Astrocyte of the spinal cord (primary cell): ENCODE measurements around the gene PCCA.
A peak's percentile ranks its signal among the peaks of the same experiment; 100 is the strongest.
"Not testable (repeated sequence)": the region's sequence is repeated elsewhere in the genome, so short reads cannot be mapped to it uniquely, and the experiment has no call there.

Source experiments
- DNase-seq: peaks from one replicate; pipeline ENCODE4 v3.0.0; 2011; ENCODE audit warnings: low read depth, low spot score
- H3K4me3 ChIP-seq: 2 replicates; pipeline ENCODE4 v1.5.1; 2011; ENCODE audit warnings: low read depth, mild to moderate bottlenecking, low read length, moderate library complexity
- CTCF ChIP-seq: IDR thresholded peaks from 2 replicates; pipeline ENCODE4 v1.5.1; 2012; ENCODE audit warnings: low read depth, mild to moderate bottlenecking, low read length, inconsistent platforms
- in situ Hi-C: cut with HindIII; loops from 2 replicates; pipeline ENCODE4 v1.10.0; 2017; ENCODE audit warnings: low sequenced_read_pairs

The PCCA gene

GRCh38 chr13:100273552-100273951 is 184.7 kb downstream of the PCCA start:
- no peak overlapping the region for H3K4me3 ChIP-seq
- TF ChIP-seq CTCF = no peak
- DNase-seq = no peak
- in situ Hi-C loops = no loop called here

GRCh38 chr13:100274942-100275506 is 186.1 kb downstream of the PCCA start:
- DNase-seq = peak; percentile 57
- in situ Hi-C loops = no loop called here
- no peak for TF ChIP-seq CTCF
- no peak overlapping the region for H3K4me3 ChIP-seq

- H3K4me3 ChIP-seq = no peak overlapping the region
- TF ChIP-seq CTCF = no peak
- in situ Hi-C loops = no loop called here
- DNase-seq = no peak
Measured at GRCh38 chr13:100275746-100276145, 186.9 kb downstream of the PCCA start.

GRCh38 chr13:100280681-100281080 is 191.8 kb downstream of the PCCA start:
- no peak overlapping the region for H3K4me3 ChIP-seq
- DNase-seq = no peak
- in situ Hi-C loops = no loop called here
- TF ChIP-seq CTCF = no peak

GRCh38 chr13:100282306-100282705 is 193.4 kb downstream of the PCCA start:
- not testable (repeated sequence) for DNase-seq, H3K4me3 ChIP-seq

GRCh38 chr13:100290165-100290801 is 201.4 kb downstream of the PCCA start:
- DNase-seq = peak; percentile 27
- in situ Hi-C loops = no loop called here

More at GRCh38 chr13:100282306-100282705, 193.4 kb downstream of the PCCA start:
- in situ Hi-C loops = not testable (repeated sequence)

More at GRCh38 chr13:100290165-100290801, 201.4 kb downstream of the PCCA start:
- H3K4me3 ChIP-seq = no peak overlapping the region
- TF ChIP-seq CTCF = no peak
